22Rv1 (cell line): ENCODE measurements around the gene SCARF2.
"Not testable (repeated sequence)": the region's sequence is repeated elsewhere in the genome, so short reads cannot be mapped to it uniquely, and the experiment has no call there.

ENCODE experiments used
- H3K27ac ChIP-seq: fragments of 450-650 bp; 2 replicates; pipeline ENCODE4 v1.5.1; 2017
- ZFX ChIP-seq: fragments of 450-650 bp; IDR thresholded peaks from 2 replicates; pipeline ENCODE4 v1.6.1; 2017; ENCODE audit warnings: antibody characterized with exemption, borderline replicate concordance
- TF ChIP-seq, protein P1 (sequence below): fragments of 450-650 bp; IDR thresholded peaks from 2 replicates; pipeline ENCODE4 v1.5.1; 2017; ENCODE audit warnings: mild to moderate bottlenecking

Gene SCARF2

DNA sequence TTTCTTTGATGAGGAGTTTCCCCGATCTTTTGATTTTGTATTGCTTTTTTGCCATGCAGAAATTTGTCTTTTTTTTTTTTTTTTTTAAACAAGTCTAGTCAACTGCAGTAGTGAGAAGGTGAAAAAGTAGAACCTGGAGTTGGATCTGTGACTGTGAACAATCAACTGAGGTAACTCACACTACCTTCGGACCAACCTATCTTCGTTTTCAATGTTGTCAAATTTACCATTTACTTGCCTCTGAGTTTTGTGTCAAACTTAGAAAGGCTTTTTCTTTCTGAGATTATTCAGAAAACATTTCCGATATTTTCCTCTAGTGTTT is 37.5 kb upstream of the SCARF2 start:
- H3K27ac ChIP-seq: no peak overlapping the region
- TF ChIP-seq, protein P1, sequence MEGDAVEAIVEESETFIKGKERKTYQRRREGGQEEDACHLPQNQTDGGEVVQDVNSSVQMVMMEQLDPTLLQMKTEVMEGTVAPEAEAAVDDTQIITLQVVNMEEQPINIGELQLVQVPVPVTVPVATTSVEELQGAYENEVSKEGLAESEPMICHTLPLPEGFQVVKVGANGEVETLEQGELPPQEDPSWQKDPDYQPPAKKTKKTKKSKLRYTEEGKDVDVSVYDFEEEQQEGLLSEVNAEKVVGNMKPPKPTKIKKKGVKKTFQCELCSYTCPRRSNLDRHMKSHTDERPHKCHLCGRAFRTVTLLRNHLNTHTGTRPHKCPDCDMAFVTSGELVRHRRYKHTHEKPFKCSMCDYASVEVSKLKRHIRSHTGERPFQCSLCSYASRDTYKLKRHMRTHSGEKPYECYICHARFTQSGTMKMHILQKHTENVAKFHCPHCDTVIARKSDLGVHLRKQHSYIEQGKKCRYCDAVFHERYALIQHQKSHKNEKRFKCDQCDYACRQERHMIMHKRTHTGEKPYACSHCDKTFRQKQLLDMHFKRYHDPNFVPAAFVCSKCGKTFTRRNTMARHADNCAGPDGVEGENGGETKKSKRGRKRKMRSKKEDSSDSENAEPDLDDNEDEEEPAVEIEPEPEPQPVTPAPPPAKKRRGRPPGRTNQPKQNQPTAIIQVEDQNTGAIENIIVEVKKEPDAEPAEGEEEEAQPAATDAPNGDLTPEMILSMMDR: no peak
- no peak for TF ChIP-seq ZFX

DNA sequence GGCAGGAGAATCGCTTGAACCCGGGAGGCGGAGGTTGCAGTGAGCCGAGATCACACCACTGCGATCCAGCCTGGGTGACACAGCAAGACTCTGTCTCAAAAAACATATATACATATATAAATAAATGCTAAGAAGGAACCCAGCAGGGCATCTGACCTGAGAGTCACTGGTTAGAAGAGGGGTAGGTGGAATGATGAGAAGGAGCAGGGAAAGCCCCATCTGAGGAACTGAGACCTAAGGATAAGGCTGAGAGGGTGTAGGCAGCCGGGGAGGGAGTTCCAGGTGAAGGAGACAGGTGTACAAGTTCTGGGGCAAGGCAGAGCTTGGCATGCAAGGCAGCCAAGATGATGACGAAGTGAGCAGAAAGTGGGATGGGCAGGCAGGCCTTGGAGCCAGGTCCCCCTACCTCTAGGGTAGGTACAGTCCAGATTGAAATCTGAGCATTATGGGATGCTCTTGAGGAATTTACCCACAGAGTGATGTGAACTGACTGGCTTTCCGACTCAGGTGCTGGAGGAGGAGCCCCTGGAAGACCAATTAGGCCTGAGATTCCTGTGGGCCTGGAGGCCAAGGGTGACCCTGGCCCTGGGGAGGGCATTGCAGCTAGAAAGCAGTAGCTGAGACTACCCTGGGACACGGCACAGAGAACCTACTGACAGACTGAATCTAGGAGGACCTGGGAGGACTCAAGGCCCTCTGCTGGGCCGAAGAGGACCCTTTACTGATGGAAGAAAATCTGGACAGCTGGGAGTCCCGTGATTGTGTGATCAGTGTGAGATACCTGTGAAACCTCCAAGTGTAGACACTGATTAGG is 35.2 kb upstream of the SCARF2 start:
- no peak overlapping the region for H3K27ac ChIP-seq
- TF ChIP-seq ZFX: no peak

DNA sequence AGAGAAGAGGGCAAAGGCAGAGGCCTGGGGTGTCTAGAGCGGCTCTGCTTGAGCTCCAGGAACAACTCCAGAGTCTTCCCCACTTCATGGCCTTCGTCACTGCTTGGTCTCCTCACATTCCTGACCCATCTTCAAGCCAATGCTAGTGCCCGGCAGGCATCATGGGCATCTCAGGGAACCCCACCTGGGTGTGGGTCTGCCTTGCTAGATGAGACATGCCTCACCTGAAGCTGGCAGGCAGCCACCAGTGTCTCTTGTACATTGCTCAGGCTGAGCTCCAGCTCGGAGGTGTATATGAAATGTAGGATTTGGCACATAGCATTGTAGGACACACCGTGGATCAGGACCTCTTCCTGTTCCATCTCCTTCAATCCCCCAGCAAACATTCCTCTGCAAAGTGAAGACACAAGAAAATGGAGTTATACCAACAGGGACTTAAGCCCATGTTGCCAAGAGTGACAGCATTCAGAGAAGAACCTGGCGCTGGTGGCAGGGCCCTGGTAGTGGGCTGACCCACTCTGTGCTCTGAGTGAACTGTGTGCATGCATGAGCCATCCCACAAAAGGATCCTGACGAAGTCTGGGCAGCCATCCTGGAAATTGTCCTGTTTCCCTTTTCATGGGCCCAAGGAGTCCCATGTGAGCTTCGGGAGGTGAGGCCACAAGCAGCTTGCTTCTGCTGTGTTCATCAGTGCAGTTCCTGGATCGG is 33.7 kb upstream of the SCARF2 start:
- TF ChIP-seq, protein P1: no peak
- TF ChIP-seq ZFX: no peak
- H3K27ac ChIP-seq: no peak overlapping the region

DNA sequence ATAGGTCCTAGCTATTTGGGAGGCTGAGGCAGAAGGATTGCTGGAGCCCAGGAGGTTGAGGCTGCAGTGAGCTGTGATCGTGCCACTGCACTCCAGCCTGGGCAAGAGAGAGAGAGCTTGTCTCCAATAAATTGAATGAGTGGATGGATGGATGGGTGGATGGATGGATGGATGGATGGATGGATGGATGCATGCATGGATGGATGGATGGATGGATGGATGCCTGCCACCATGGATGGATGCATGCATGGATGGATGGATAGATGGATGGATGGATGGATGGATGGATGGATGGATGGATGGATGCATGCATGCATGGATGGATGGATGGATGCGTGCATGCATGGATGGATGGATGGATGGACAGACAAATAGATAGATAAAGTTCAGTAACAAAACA is 32.9 kb upstream of the SCARF2 start:
- H3K27ac ChIP-seq: not testable (repeated sequence)

DNA sequence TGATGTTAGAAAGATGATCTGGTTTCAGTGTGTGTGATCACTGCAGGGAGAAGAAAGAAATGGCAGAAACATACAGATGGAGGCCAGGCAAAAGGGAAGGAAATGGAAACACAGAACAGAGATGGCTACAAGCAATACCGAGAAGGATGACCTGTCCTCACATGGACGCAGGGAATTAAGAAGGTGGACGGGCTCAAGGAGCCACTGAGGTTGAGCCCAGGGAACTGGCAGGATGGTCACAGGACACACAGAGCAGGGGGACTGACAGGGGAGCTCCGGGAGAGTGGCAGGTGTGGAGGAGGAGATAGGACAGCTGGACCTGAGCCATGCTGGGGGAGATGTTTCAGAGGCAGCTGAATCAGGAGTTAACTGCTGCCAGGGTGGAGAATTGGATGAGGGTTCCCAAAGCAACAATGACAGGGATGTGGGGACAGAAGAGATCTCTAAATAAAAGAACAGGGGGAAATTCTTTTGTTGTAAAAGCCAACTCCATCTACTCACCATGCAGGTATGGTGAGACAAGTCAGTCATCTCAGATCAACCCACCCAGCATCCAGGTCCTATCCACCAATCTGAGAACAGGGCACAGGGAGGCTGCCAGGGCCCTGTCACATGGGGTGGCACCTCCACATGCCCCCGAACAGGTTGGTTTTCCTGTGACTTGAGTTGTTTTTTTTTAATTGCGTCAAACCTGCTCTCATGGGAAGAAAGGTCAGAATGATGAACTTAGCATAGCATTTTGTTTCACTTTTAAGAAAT is 31.7 kb upstream of the SCARF2 start:
- H3K27ac ChIP-seq: no peak overlapping the region
- no peak for TF ChIP-seq ZFX
- TF ChIP-seq, protein P1: no peak

DNA sequence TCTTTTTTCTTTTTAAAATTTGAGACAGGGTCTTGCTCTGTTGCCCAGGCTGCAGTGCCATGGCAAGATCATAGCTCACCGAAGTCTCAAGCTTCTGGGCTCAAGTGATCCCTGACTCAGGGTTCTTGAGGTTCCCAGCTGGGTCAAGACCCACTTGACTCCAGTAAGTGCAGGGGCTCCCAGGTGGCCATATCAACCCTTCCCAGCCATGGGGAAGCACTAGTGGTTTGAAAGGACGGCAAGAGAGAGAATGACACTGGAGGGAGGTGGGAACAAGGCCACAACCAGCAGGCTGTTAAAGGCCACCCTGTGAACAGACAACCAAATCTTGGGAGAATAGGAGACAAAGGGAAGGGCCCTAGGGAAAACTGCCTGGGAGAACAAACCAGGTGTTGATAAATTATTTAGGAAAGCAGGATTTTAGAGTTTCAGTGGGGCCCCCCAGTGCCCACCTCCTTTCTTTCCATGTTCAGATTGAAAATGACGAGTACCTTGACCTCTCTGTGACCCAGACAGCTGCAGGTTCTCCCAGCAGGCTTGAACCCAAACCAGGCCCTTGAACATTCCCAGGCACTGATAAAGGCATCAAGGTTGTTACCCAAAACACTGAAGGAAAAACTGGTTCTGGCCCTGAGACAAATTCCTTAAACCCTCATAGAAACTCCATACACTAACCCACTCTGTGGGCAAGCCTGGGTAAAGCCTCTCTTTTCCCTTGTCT is 29.2 kb upstream of the SCARF2 start:
- H3K27ac ChIP-seq: no peak overlapping the region
- TF ChIP-seq, protein P1: no peak
- TF ChIP-seq ZFX: no peak

DNA sequence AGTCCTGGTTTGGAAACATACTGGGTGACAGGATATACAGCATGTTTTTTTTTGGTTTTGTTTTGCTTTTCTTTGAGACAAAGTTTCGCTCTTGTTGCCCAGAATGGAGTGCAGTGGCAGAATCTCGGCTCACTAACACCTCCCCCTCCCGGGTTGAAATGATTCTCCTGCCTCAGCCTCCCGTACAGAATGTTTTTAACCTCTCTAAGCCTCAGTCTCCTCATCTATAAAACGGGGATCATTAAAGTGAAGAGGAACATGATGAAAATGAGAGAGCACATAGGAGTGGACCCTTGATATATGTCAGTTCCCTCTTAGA is 28.1 kb upstream of the SCARF2 start:
- no peak for TF ChIP-seq ZFX
- TF ChIP-seq, protein P1: no peak
- no peak overlapping the region for H3K27ac ChIP-seq
